WTC11 (cell line): ENCODE data around the gene RAB39A. TPM values are rescaled to one million over a fixed set of nuclear protein-coding genes. Genes with fewer than 3 reads are reported as not detected.

Experiments used
- AFF4 ChIP-seq: sonication (generic); formaldehyde crosslinking; IDR thresholded peaks from 2 replicates; pipeline ENCODE4 v1.8.1; 2023; ENCODE audit warnings: mild to moderate bottlenecking, missing genetic modification reagents, borderline replicate concordance
- CDX4 ChIP-seq: fragments of 250-450 bp; sonication (Bioruptor Pico); IDR thresholded peaks from 2 replicates; pipeline ENCODE4 v1.9.0; 2021; ENCODE audit warnings: moderate library complexity, mild to moderate bottlenecking, inconsistent platforms, borderline replicate concordance
- CTCF ChIP-seq: fragments of 200-600 bp; IDR thresholded peaks from 2 replicates; pipeline ENCODE4 v1.8.0; 2022; ENCODE audit warnings: antibody characterized with exemption
- E2F1 ChIP-seq: sonication (generic); formaldehyde crosslinking; IDR thresholded peaks from 2 replicates; pipeline ENCODE4 v1.8.0; 2022; ENCODE audit warnings: mild to moderate bottlenecking, missing genetic modification reagents
- ELF4 ChIP-seq: sonication (generic); formaldehyde crosslinking; IDR thresholded peaks from 2 replicates; pipeline ENCODE4 v1.8.1; 2022; ENCODE audit warnings: low read depth, mild to moderate bottlenecking, moderate library complexity, missing genetic modification reagents
- FOXK1 ChIP-seq: sonication (generic); formaldehyde crosslinking; IDR thresholded peaks from 2 replicates; pipeline ENCODE4 v1.8.0; 2022; ENCODE audit warnings: mild to moderate bottlenecking, moderate library complexity, missing genetic modification reagents
- GABPB1 ChIP-seq: sonication (generic); formaldehyde crosslinking; IDR thresholded peaks from 2 replicates; pipeline ENCODE4 v1.8.1; 2023; ENCODE audit warnings: mild to moderate bottlenecking, missing genetic modification reagents
- GTF2I ChIP-seq: fragments of 250-450 bp; sonication (Bioruptor Pico); conservative IDR thresholded peaks from 2 replicates; pipeline ENCODE4 v1.4.0; 2021; ENCODE audit warnings: mild to moderate bottlenecking
- HMGA2 ChIP-seq: fragments of 250-450 bp; sonication (Bioruptor Pico); IDR thresholded peaks from 2 replicates; pipeline ENCODE4 v1.4.0; 2021; ENCODE audit warnings: mild to moderate bottlenecking, moderate library complexity
- KAT7 ChIP-seq: sonication (generic); formaldehyde crosslinking; IDR thresholded peaks from 2 replicates; pipeline ENCODE4 v1.8.1; 2023; ENCODE audit warnings: missing genetic modification reagents, mild to moderate bottlenecking, borderline replicate concordance
- MAX ChIP-seq: sonication (generic); formaldehyde crosslinking; IDR thresholded peaks from 2 replicates; pipeline ENCODE4 v1.8.0; 2022; ENCODE audit warnings: mild to moderate bottlenecking, missing genetic modification reagents
- OVOL2 ChIP-seq: fragments of 250-450 bp; sonication (Bioruptor Pico); IDR thresholded peaks from 2 replicates; pipeline ENCODE4 v1.9.0; 2021; ENCODE audit warnings: mild to moderate bottlenecking, borderline replicate concordance
- PRRX2 ChIP-seq: fragments of 250-450 bp; sonication (Bioruptor Pico); IDR thresholded peaks from 2 replicates; pipeline ENCODE4 v1.8.0; 2021; ENCODE audit warnings: mild to moderate bottlenecking
- RELA ChIP-seq: sonication (generic); formaldehyde crosslinking; IDR thresholded peaks from 2 replicates; pipeline ENCODE4 v1.8.1; 2022; ENCODE audit warnings: missing genetic modification reagents, mild to moderate bottlenecking, borderline replicate concordance
- TCF7 ChIP-seq: sonication (generic); formaldehyde crosslinking; IDR thresholded peaks from 2 replicates; pipeline ENCODE4 v1.8.0; 2022; ENCODE audit warnings: mild to moderate bottlenecking, low read depth, missing genetic modification reagents, moderate library complexity
- TEAD4 ChIP-seq: sonication (generic); formaldehyde crosslinking; IDR thresholded peaks from 2 replicates; pipeline ENCODE4 v1.8.0; 2022; ENCODE audit warnings: mild to moderate bottlenecking, missing genetic modification reagents
- TP53 ChIP-seq: sonication (generic); formaldehyde crosslinking; IDR thresholded peaks from 2 replicates; pipeline ENCODE4 v1.8.1; 2023; ENCODE audit warnings: mild to moderate bottlenecking, missing genetic modification reagents
- USF1 ChIP-seq: sonication (generic); formaldehyde crosslinking; IDR thresholded peaks from 2 replicates; pipeline ENCODE4 v1.8.0; 2022; ENCODE audit warnings: mild to moderate bottlenecking, missing genetic modification reagents
- ZMAT4 ChIP-seq: fragments of 250-450 bp; sonication (Bioruptor Pico); IDR thresholded peaks from 2 replicates; pipeline ENCODE4 v1.9.0; 2021; ENCODE audit warnings: mild to moderate bottlenecking
- ZNF121 ChIP-seq: sonication (generic); formaldehyde crosslinking; IDR thresholded peaks from 2 replicates; pipeline ENCODE4 v1.8.0; 2023; ENCODE audit warnings: missing genetic modification reagents
- ZNF138 ChIP-seq: sonication (generic); formaldehyde crosslinking; conservative IDR thresholded peaks from 2 replicates; pipeline ENCODE4 v1.8.1; 2022; ENCODE audit warnings: mild to moderate bottlenecking, moderate library complexity, missing genetic modification reagents
- ZNF512 ChIP-seq: sonication (generic); formaldehyde crosslinking; IDR thresholded peaks from 2 replicates; pipeline ENCODE4 v1.8.1; 2022; ENCODE audit warnings: missing genetic modification reagents, borderline replicate concordance
- ZNF532 ChIP-seq: fragments of 250-450 bp; sonication (Bioruptor Pico); IDR thresholded peaks from 2 replicates; pipeline ENCODE4 v1.9.0; 2021; ENCODE audit warnings: mild to moderate bottlenecking, borderline replicate concordance
- total RNA-seq: library from RNA; stranded (reverse); gene quantifications from 3 replicates; pipeline ENCODE4 v1.2.3, GENCODE V29; 2021

RAB39A gene
- total RNA-seq, 1 experiment from 2014 or later = 12.1 TPM

- TF ChIP-seq CTCF = peak; percentile 88
- TF ChIP-seq ZMAT4 (CRISPR knock-in tag) = no peak
- TF ChIP-seq TP53 (CRISPR knock-in tag) = no peak
- TF ChIP-seq HMGA2 = no peak
- no peak for TF ChIP-seq E2F1
- TF ChIP-seq CDX4 = no peak
- TF ChIP-seq USF1 (CRISPR knock-in tag) = peak; percentile 99
- TF ChIP-seq TEAD4 = no peak
- TF ChIP-seq ELF4 (CRISPR knock-in tag) = 0 out of 2 replicates have a peak, but pooled peaks have one; percentile 22
- no peak for TF ChIP-seq AFF4 (CRISPR knock-in tag)
- peak; percentile 89 for TF ChIP-seq MAX (CRISPR knock-in tag)
- 0 out of 2 replicates have a peak, but pooled peaks have one; percentile 28 for TF ChIP-seq RELA
- TF ChIP-seq KAT7 (CRISPR knock-in tag) = 0 out of 2 replicates have a peak, but pooled peaks have one; percentile 69
- no peak for TF ChIP-seq ZNF138 (CRISPR knock-in tag)
- TF ChIP-seq OVOL2 (CRISPR knock-in tag) = no peak
- TF ChIP-seq GTF2I (CRISPR knock-in tag) = 0 out of 2 replicates have a peak, but pooled peaks have one; percentile 49
- TF ChIP-seq ZNF532 (CRISPR knock-in tag) = no peak
- peak; percentile 33; the same call in 1 of the 2 replicates for TF ChIP-seq GABPB1 (CRISPR knock-in tag)
- no peak for TF ChIP-seq TCF7
- no peak for TF ChIP-seq ZNF512 (CRISPR knock-in tag)
- TF ChIP-seq ZNF121 (CRISPR knock-in tag) = no peak
- TF ChIP-seq PRRX2 (CRISPR knock-in tag) = no peak
- no peak; the same call in 1 of the 2 replicates for TF ChIP-seq FOXK1 (CRISPR knock-in tag)
Observed at GRCh38 chr11:108008656-108009496, 80.6 kb downstream of the RAB39A start, which contains the start of gene CUL5 (continued).
